ENCODE results near the gene GPR158.

- no peak for TF ChIP-seq ZFP3 (CRISPR knock-in tag; IDR thresholded peaks at IDR 0.05)
- TF ChIP-seq PATZ1 (CRISPR knock-in tag; IDR thresholded peaks at IDR 0.05; ENCODE audit: borderline replicate concordance) = no peak
- TF ChIP-seq TCF4 (CRISPR knock-in tag; IDR thresholded peaks at IDR 0.05; ENCODE audit: borderline replicate concordance) = no peak
- no peak for TF ChIP-seq OSR1 (CRISPR knock-in tag; IDR thresholded peaks at IDR 0.05)
- TF ChIP-seq CSDC2 (CRISPR knock-in tag; IDR thresholded peaks at IDR 0.05) = no peak
- no peak for TF ChIP-seq BACH2 (CRISPR knock-in tag; IDR thresholded peaks at IDR 0.05; ENCODE audit: borderline replicate concordance)
- TF ChIP-seq, protein P1, sequence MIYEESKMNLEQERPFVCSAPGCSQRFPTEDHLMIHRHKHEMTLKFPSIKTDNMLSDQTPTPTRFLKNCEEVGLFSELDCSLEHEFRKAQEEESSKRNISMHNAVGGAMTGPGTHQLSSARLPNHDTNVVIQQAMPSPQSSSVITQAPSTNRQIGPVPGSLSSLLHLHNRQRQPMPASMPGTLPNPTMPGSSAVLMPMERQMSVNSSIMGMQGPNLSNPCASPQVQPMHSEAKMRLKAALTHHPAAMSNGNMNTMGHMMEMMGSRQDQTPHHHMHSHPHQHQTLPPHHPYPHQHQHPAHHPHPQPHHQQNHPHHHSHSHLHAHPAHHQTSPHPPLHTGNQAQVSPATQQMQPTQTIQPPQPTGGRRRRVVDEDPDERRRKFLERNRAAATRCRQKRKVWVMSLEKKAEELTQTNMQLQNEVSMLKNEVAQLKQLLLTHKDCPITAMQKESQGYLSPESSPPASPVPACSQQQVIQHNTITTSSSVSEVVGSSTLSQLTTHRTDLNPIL (CRISPR knock-in tag; IDR thresholded peaks at IDR 0.05; ENCODE audit: low read depth) = no peak
- TF ChIP-seq CSRNP3 (CRISPR knock-in tag; IDR thresholded peaks at IDR 0.05) = no peak
- no peak for TF ChIP-seq SNAI2 (CRISPR knock-in tag; IDR thresholded peaks at IDR 0.05)
- TF ChIP-seq ISL1 (CRISPR knock-in tag; IDR thresholded peaks at IDR 0.05) = no peak
- TF ChIP-seq ZNF565 (CRISPR knock-in tag; conservative IDR thresholded peaks at IDR 0.05; ENCODE audit: low read depth) = no peak
These were observed 400.5 kb downstream of the GPR158 start for GRCh38 chr10:25575343-25575742.
